Hepatocyte (in vitro differentiated cells): Measurements from ENCODE around the gene COL4A1. TPM values are rescaled to one million over a fixed set of nuclear protein-coding genes. Genes with fewer than 3 reads are reported as not detected.

Experiments
- DNase-seq: peaks from one replicate; pipeline ENCODE4 v3.0.0-alpha.2; 2016; ENCODE audit warnings: low spot score
- H2AFZ ChIP-seq: fragments of 200-600 bp; sonication (generic); 2 replicates; pipeline ENCODE4 v1.6.0; 2016; ENCODE audit warnings: antibody characterized with exemption, mild to moderate bottlenecking
- H3K27ac ChIP-seq: fragments of 200-600 bp; sonication (generic); 2 replicates; pipeline ENCODE4 v1.5.1; 2016; ENCODE audit warnings: mild to moderate bottlenecking
- H3K27me3 ChIP-seq: fragments of 200-600 bp; sonication (generic); 2 replicates; pipeline ENCODE4 v1.6.1; 2016
- H3K36me3 ChIP-seq: fragments of 200-600 bp; sonication (generic); replicated peaks from 2 replicates; pipeline ENCODE4 v1.5.1; 2016; ENCODE audit warnings: low read depth; ENCODE audit not compliant: insufficient read depth
- H3K4me1 ChIP-seq: fragments of 200-600 bp; sonication (generic); 2 replicates; pipeline ENCODE4 v1.5.1; 2016; ENCODE audit warnings: mild to moderate bottlenecking, moderate library complexity; ENCODE audit not compliant: insufficient read depth
- H3K4me2 ChIP-seq: fragments of 200-600 bp; sonication (generic); 2 replicates; pipeline ENCODE4 v1.6.0; 2016
- H3K4me3 ChIP-seq: fragments of 200-600 bp; sonication (generic); 2 replicates; pipeline ENCODE4 v1.5.1; 2016; ENCODE audit warnings: mild to moderate bottlenecking
- H3K79me2 ChIP-seq: fragments of 200-600 bp; sonication (generic); 2 replicates; pipeline ENCODE4 v1.6.0; 2017; ENCODE audit warnings: mild to moderate bottlenecking
- H3K9me2 ChIP-seq: fragments of 200-600 bp; sonication (generic); replicated peaks from 2 replicates; pipeline ENCODE4 v1.6.0; 2017; ENCODE audit warnings: mild to moderate bottlenecking; ENCODE audit not compliant: insufficient read depth
- H3K9me3 ChIP-seq: fragments of 200-600 bp; sonication (generic); 2 replicates; pipeline ENCODE4 v1.5.1; 2016; ENCODE audit warnings: low read depth, mild to moderate bottlenecking
- H4K20me1 ChIP-seq: fragments of 200-600 bp; sonication (generic); 2 replicates; pipeline ENCODE4 v1.6.0; 2016; ENCODE audit warnings: mild to moderate bottlenecking; ENCODE audit not compliant: insufficient read depth, poor library complexity, severe bottlenecking
- CTCF ChIP-seq: fragments of 200-600 bp; sonication (generic); IDR thresholded peaks from 2 replicates; pipeline ENCODE4 v1.5.1; 2016; ENCODE audit warnings: antibody characterized with exemption, mild to moderate bottlenecking; ENCODE audit not compliant: poor library complexity
- EZH2 ChIP-seq: fragments of 200-600 bp; sonication (generic); IDR thresholded peaks from 2 replicates; pipeline ENCODE4 v1.6.1; 2016; ENCODE audit warnings: antibody characterized with exemption, mild to moderate bottlenecking, borderline replicate concordance
- EZH2phosphoT487 ChIP-seq: fragments of 200-600 bp; sonication (generic); IDR thresholded peaks from one replicate; pipeline ENCODE4 v1.6.1; 2018; ENCODE audit warnings: antibody characterized with exemption, mild to moderate bottlenecking, low read depth, moderate library complexity; ENCODE audit not compliant: unreplicated experiment, severe bottlenecking
- WGBS: methylation state at CpG from one replicate; pipeline ENCODE4 v1.1.6; 2016; ENCODE audit warnings: low lambda C conversion rate; ENCODE audit errors: missing lambda C conversion rate; 5-methylcytosine and 5-hydroxymethylcytosine counted together
- polyA plus RNA-seq: library from polyadenylated mRNA; unstranded; fragments of >200 nt; fragmentation: Nextera tagmentation; extraction: Ambion mirVana; gene quantifications from 2 replicates; pipeline ENCODE4 v1.2.1, GENCODE V29; 2016
- total RNA-seq: library from RNA; depleted of rRNA; stranded (reverse); fragments of >200 nt; gene quantifications from 2 replicates; pipeline ENCODE4 v1.2.3, GENCODE V29; 2014

The COL4A1 gene
- total and polyA plus RNA-seq, 2 experiments from 2014 or later, result 138 to 269 TPM

GRCh38 chr13:110244976-110245375 lies 62.0 kb downstream of the COL4A1 start:
- DNase-seq, result no peak
- H3K4me2 ChIP-seq, result no peak overlapping the region
- no peaks in the 10 kb centered on the region for H3K27me3 ChIP-seq
- H3K9me2 ChIP-seq, result no peaks in the 10 kb centered on the region
- WGBS, result 80% methylated on average over 9 of the region's 9 CpGs
- H2AFZ ChIP-seq, result no peak overlapping the region
- H3K4me1 ChIP-seq, result peaks cover 21% of the 10 kb centered on the region
- no peak overlapping the region for H3K27ac ChIP-seq
- H3K79me2 ChIP-seq, result peaks cover 11% of the 10 kb centered on the region
- no peak overlapping the region for H3K4me3 ChIP-seq
- TF ChIP-seq CTCF (no peak), EZH2 (no peak)
- no peaks in the 10 kb centered on the region for H4K20me1 ChIP-seq
- no peaks in the 10 kb centered on the region for H3K36me3 ChIP-seq
- no peaks in the 10 kb centered on the region for H3K9me3 ChIP-seq

GRCh38 chr13:110244071-110244830 lies 62.7 kb downstream of the COL4A1 start:
- H3K9me2 ChIP-seq, result no peaks in the 10 kb centered on the region
- no peaks in the 10 kb centered on the region for H3K27me3 ChIP-seq
- peaks cover 21% of the 10 kb centered on the region for H3K4me1 ChIP-seq
- H2AFZ ChIP-seq, result no peak overlapping the region
- no peak overlapping the region for H3K4me2 ChIP-seq
- no peak overlapping the region for H3K4me3 ChIP-seq
- no peaks in the 10 kb centered on the region for H4K20me1 ChIP-seq
- no peak for DNase-seq
- no peak for TF ChIP-seq EZH2phosphoT487
- TF ChIP-seq EZH2, result no peak
- no peak for TF ChIP-seq CTCF
- H3K36me3 ChIP-seq, result no peaks in the 10 kb centered on the region
- no peaks in the 10 kb centered on the region for H3K9me3 ChIP-seq
- WGBS, result 68% methylated on average over 7 of the region's 7 CpGs
- H3K27ac ChIP-seq, result no peak overlapping the region
- H3K79me2 ChIP-seq, result peaks cover 11% of the 10 kb centered on the region

- peaks cover 21% of the 10 kb centered on the region for H3K4me1 ChIP-seq
- H3K4me2 ChIP-seq, result no peak overlapping the region
- no peaks in the 10 kb centered on the region for H3K9me2 ChIP-seq
- TF ChIP-seq CTCF (no peak), EZH2phosphoT487 (no peak), EZH2 (no peak)
- no peaks in the 10 kb centered on the region for H3K36me3 ChIP-seq
- peaks cover 9% of the 10 kb centered on the region for H3K79me2 ChIP-seq
- H3K4me3 ChIP-seq, result no peak overlapping the region
- H4K20me1 ChIP-seq, result no peaks in the 10 kb centered on the region
- H3K27me3 ChIP-seq, result no peaks in the 10 kb centered on the region
- H2AFZ ChIP-seq, result no peak overlapping the region
- whole genome bisulfite sequencing, result 85% methylated on average over 4 of the region's 4 CpGs
- no peak overlapping the region for H3K27ac ChIP-seq
- H3K9me3 ChIP-seq, result no peaks in the 10 kb centered on the region
- no peak for DNase-seq
Measured at GRCh38 chr13:110242615-110243014, 64.3 kb downstream of the COL4A1 start.

- Histone ChIP-seq H3K36me3 (no peaks in the 10 kb centered on the region), H2AFZ (no peak overlapping the region), H3K9me2 (no peaks in the 10 kb centered on the region), H3K4me3 (no peak overlapping the region), H3K4me2 (no peak overlapping the region), H3K9me3 (no peaks in the 10 kb centered on the region), H3K79me2 (peaks cover 7% of the 10 kb centered on the region), H3K27me3 (no peaks in the 10 kb centered on the region), H3K27ac (no peak overlapping the region), H3K4me1 (peaks cover 13% of the 10 kb centered on the region), H4K20me1 (no peaks in the 10 kb centered on the region)
- TF ChIP-seq EZH2 (no peak), EZH2phosphoT487 (no peak)
- 94% methylated on average over 7 of the region's 7 CpGs for WGBS
- DNase-seq, result no peak
Measured at GRCh38 chr13:110240943-110241342, 66.0 kb downstream of the COL4A1 start.
